Measurements from ENCODE around the gene RPS21.
A peak's percentile ranks its signal among the peaks of the same experiment; 100 is the strongest.
"Not testable (repeated sequence)": the region's sequence is repeated elsewhere in the genome, so short reads cannot be mapped to it uniquely, and the experiment has no call there.

RPS21 gene

GRCh38 chr20:62422636-62423325 is 35.9 kb downstream of the RPS21 start:
- Histone ChIP-seq H3K79me2 (no peaks in the 10 kb centered on the region), H3K4me2 (ENCODE audit: low read length) (no peak overlapping the region), H3K9ac (no peak overlapping the region), H3K4me1 (peaks cover 22% of the 10 kb centered on the region), H3K9me3 (ENCODE audit: control insufficient read depth, low read length) (no peaks in the 10 kb centered on the region), H2AFZ (no peak overlapping the region), H3K4me3 (ENCODE audit: low read depth, low read length) (no peak overlapping the region), H3K27me3 (ENCODE audit: control insufficient read depth, insufficient read depth, low read length) (no peaks in the 10 kb centered on the region), H3K27ac (no peak overlapping the region), H3K36me3 (ENCODE audit: control insufficient read depth, insufficient read depth, low read length) (no peaks in the 10 kb centered on the region)
- no peak for TF ChIP-seq CTCF (IDR thresholded peaks at IDR 0.05)

- Histone ChIP-seq H3K27me3 (ENCODE audit: control insufficient read depth, insufficient read depth, low read length) (no peaks in the 10 kb centered on the region), H3K4me3 (ENCODE audit: low read depth, low read length) (no peak overlapping the region), H3K36me3 (ENCODE audit: control insufficient read depth, insufficient read depth, low read length) (no peaks in the 10 kb centered on the region), H3K4me2 (ENCODE audit: low read length) (no peak overlapping the region), H3K4me1 (peaks cover 27% of the 10 kb centered on the region), H3K9me3 (ENCODE audit: control insufficient read depth, low read length) (no peaks in the 10 kb centered on the region), H3K79me2 (no peaks in the 10 kb centered on the region), H3K27ac (no peak overlapping the region), H3K9ac (no peak overlapping the region), H2AFZ (no peak overlapping the region)
- no peak for TF ChIP-seq CTCF (IDR thresholded peaks at IDR 0.05)
Measured at GRCh38 chr20:62423326-62423706, 36.4 kb downstream of the RPS21 start.

GRCh38 chr20:62424249-62425107 is 37.6 kb downstream of the RPS21 start:
- H3K4me1 ChIP-seq: peaks cover 31% of the 10 kb centered on the region
- no peaks in the 10 kb centered on the region for H3K79me2 ChIP-seq
- H3K9ac ChIP-seq: no peak overlapping the region
- no peak overlapping the region for H3K4me2 ChIP-seq (ENCODE audit: low read length)
- no peak overlapping the region for H3K4me3 ChIP-seq (ENCODE audit: low read depth, low read length)
- H3K36me3 ChIP-seq (ENCODE audit: control insufficient read depth, insufficient read depth, low read length): no peaks in the 10 kb centered on the region
- TF ChIP-seq CTCF (IDR thresholded peaks at IDR 0.05): no peak
- no peaks in the 10 kb centered on the region for H3K9me3 ChIP-seq (ENCODE audit: control insufficient read depth, low read length)
- H3K27ac ChIP-seq: no peak overlapping the region
- H3K27me3 ChIP-seq (ENCODE audit: control insufficient read depth, insufficient read depth, low read length): no peaks in the 10 kb centered on the region
- H2AFZ ChIP-seq: no peak overlapping the region

GRCh38 chr20:62425281-62426058 is 38.6 kb downstream of the RPS21 start:
- TF ChIP-seq CTCF (IDR thresholded peaks at IDR 0.05): no peak
- peaks cover 31% of the 10 kb centered on the region for H3K4me1 ChIP-seq
- no peak overlapping the region for H3K9ac ChIP-seq
- no peaks in the 10 kb centered on the region for H3K9me3 ChIP-seq (ENCODE audit: control insufficient read depth, low read length)
- H3K4me3 ChIP-seq (ENCODE audit: low read depth, low read length): no peak overlapping the region
- H2AFZ ChIP-seq: no peak overlapping the region
- no peak overlapping the region for H3K27ac ChIP-seq
- H3K79me2 ChIP-seq: no peaks in the 10 kb centered on the region
- no peak overlapping the region for H3K4me2 ChIP-seq (ENCODE audit: low read length)
- no peaks in the 10 kb centered on the region for H3K36me3 ChIP-seq (ENCODE audit: control insufficient read depth, insufficient read depth, low read length)
- no peaks in the 10 kb centered on the region for H3K27me3 ChIP-seq (ENCODE audit: control insufficient read depth, insufficient read depth, low read length)

GRCh38 chr20:62426059-62426348 is 39.1 kb downstream of the RPS21 start:
- peak overlapping the region; percentile 73 for H3K4me2 ChIP-seq (ENCODE audit: low read length)
- H3K9me3 ChIP-seq (ENCODE audit: control insufficient read depth, low read length); H3K27me3 ChIP-seq (ENCODE audit: control insufficient read depth, insufficient read depth, low read length); H3K4me3 ChIP-seq (ENCODE audit: low read depth, low read length); H3K27ac ChIP-seq; H2AFZ ChIP-seq; H3K9ac ChIP-seq; H3K36me3 ChIP-seq (ENCODE audit: control insufficient read depth, insufficient read depth, low read length); H3K79me2 ChIP-seq: not testable (repeated sequence)
- H3K4me1 ChIP-seq: peaks cover 31% of the 10 kb centered on the region

Data from parathyroid adenoma (tissue), 2 donors.